ENCODE measurements around the gene TAF15.

Gene TAF15

DNA sequence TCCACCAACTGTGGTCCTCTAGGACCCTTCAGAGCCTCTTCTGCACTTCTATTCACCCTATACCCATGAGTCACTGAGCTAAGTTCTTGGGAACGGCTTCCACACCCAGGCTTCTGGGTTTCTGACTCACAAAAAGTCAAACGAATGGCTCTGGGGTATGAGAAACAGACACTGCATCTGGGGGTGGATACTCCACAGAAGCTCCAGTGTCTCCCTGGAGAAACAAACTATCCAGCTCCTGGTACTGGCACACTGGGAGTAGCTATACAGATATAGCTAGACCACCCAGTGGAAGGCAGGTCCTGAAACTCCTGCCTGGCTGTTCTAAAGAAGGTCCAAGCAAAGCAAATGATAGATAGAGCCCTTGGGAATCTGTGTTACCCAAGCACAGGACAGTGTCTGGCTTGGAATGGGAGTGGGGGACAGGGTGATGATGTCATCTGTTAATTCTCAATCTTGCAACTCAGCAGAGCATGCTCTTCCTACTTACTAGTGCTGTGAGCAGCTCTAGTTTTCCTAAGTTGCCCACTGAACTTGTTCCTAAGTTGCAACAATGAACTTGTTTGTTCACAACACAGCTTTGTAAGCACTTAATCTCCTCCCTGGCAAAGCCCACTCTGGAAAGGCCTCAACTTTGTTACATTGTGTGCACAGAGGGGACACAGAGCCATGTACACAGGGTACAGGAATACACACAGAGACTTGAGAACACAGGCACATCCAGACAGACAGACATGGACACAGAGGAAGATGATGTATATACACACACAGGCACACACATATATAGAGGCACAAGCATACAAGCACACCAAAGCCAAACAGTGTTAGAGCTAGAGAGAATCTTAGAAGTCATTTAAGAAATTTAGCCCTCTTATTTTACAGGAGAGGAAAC, 20.6 kb upstream of the TAF15 start:
- no peak for DNase-seq

DNA sequence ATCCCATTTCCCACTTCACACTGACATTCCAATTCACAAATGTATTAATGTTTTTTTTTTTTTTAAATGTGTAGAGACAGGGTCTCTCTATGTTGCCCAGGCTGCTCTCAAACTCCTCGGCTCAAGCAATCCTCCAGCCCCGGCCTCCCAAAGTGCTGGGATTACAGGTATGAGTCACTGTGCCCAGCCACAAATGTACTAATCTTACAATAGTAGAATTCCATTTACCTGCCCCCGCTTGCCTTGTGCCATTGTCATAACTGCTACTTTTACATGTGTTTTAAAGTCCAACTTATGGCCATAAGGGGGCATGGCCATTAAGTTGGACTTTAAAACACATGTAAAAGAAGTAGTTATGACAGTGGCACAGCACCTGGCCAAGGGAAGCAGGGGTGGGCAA, 18.4 kb upstream of the TAF15 start:
- DNase-seq: no peak

DNA sequence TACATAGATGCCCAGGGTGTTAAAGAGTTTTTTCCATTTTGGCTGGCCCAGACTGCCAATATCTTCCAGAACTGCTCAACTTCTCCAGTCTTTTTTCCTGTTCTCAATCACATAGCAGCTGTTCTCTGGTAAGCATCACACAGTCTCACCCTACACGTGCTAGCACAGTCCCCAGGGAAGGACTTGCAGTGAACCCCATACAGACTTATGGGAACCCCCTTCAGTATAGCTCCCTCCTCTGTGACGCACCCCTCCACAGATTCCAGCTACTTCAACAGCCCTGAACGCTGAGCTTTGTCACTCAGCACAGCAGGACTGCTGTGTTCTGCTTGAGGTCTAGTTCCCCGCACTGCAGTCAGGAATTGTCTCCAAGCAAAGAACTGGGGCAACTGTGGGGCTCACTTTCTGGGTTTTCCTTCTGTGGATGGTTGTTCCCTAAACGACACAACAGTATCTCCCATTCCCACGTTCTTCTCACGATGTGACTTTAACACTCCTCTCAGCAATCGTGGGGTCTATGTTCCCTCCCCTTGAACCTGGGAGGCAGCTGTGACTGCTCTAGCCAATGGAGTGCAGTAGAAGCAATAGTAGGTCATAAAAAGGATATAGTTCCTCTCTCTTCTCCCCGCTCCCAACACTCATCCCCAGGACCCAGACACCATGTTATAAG, 17.5 kb upstream of the TAF15 start:
- no peak for DNase-seq

DNA sequence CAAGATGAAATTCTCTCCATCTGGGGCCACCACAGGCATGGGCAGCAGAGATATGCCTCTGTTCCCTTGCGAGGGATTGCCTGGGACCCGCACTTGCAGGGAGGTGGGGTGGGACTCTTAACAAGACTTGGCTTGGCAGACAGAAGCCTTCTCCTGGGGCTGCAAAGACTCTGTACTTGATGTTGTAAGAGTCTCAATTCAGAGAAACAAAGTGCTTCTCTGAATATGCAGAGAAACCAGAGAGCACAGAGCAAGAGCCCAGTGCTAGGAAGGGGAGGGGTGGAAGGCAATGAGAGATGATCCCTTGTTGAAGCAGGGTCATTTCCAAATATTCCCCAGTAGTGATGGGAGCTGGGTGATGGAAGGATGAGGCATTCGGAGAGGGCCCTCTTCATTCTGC, 16.0 kb upstream of the TAF15 start:
- no peak for DNase-seq

DNA sequence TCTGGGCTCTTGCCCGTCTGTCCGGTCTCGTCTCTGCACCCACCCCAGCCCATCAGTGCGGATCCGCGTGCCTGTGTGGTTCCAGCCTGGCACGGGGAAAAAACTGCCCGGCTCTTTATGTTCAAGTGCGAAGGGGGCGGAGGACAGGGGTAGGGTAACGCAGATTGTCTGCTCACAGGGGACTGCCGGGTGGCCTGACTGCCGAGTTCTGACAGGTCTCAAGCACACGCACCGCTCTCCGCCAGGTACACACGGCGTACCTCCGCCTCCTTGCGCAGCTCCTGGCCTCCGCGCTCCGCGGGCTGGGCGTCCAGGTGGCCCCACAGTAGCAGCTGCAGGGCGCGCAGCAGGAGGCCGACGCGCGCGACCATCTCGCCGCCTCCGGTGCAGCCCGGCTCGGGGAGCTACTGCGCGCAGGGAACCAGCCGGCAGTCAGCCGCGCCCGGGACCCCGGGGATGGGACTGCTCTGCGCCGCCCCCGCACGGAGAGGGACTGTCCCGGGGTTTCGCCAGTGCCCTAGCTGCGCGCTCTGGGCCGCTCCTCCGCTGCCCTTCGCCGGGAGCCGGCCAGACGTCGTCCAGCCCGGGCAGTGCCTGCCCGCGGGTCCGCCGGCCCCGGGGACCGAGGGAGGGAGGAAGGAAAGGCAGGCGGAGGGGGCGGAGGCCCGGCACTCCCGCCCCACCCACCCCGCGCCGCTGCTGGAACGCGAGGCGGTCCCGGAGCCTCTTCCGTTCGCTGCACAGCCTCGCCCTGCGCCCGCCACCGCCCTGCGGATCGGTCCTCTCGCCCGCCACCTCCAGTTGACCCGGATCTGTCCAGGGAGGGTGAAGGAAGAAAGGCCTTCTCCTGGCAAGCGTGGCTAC, 14.0 kb upstream of the TAF15 start, which contains the start of gene MMP28:
Gene MMP28 (minus strand): TSS at position 635 of the 864 bp plus-strand sequence. CDS start 264 bp downstream, at position 371.
- no peak for DNase-seq

DNA sequence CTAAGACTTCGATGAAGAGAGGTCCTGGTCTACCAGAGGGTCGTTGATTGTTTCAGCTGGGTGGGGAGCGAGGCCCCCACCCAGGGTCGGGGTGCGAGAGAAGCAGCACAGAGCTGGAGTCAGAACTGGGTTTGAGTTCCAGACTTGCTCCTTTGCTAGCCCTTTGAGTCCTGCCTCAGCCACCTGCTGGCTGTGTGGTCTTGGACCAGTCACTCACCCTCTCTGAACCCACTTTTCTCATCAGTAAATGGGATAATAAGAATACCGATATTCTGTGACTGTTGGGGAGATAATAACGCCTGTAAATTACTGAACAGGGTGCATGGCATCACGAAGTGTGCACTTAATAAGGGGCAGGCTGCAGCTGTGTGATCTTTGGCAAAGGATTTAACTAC, 13.4 kb upstream of the TAF15 start:
- no peak for DNase-seq

DNA sequence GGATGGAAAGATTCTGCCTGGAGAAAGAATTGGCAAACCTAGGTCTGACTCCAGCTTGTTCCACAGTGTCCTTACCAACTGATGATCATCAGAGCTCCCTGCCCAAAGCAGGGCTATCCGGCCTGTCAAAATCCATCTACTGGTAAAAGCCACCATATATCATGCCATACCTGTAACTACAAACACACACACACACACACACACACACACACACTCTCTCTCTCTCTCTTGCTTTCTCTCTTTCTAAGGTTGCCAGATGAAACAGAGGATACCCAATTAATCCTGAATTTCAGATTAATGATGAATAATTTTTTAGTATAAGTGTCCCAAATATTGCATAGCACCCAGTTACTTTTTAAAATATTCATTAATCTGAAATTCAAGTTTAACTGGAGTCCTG, 12.3 kb upstream of the TAF15 start:
- no peak for DNase-seq

DNA sequence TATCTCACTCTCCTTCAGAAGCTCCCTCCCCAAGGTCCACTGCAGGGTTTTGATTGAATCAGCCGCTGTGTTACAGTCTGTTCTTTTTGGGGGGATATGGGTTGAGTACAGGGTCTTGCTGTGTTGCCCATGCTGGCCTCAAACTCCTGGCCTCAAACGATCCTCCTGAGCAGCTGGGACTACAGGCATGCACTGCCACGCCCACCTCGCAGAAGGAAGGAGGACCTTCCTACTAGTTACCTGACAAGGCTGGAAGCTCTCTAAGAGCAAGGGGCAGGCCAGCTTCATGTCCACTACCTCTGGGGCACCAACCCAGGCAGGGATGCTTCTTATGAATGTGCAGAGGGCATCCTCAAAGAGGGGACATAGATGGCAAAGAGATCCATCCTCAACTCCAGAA, 11.9 kb upstream of the TAF15 start:
- DNase-seq: no peak

DNA sequence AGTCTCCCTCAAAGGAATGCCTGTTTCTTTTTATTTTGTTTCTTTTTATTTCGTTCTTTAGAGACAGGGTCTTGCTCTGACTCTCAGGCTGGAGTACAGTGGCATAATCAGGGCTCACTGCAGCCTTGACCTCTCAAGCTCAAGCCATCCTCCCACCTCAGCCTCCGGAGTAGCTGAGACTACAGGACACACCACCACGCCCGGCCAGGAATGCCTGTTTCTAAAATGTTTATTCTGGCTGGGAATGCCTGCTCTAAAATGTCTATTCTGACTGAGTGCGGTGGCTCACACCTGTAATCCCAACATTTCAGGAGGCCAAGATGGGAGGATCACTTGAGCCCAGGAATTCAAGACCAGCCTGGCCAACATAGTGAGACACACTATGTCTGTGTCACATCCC, 11.4 kb upstream of the TAF15 start:
- no peak for DNase-seq

DNA sequence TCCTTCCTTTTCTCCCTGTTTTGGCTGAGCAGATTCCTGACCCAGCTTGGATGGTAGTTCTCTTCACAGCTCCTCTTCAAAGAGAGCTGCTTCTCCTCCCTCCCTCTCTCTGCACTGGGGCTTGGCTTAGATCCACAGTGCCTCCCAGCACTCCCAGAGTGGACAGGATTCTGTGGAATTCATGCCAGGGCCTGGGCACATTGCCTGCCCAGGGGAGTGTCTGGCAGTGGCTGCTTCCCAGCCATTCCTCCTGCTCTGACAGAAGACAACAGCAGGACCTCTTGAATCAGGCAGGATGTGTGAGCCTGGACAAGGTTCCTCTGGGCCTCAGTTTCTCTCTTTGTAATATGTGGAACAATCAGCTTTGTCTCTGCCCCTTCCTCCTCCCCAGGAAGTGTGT, 9.3 kb upstream of the TAF15 start:
- no peak for DNase-seq

DNA sequence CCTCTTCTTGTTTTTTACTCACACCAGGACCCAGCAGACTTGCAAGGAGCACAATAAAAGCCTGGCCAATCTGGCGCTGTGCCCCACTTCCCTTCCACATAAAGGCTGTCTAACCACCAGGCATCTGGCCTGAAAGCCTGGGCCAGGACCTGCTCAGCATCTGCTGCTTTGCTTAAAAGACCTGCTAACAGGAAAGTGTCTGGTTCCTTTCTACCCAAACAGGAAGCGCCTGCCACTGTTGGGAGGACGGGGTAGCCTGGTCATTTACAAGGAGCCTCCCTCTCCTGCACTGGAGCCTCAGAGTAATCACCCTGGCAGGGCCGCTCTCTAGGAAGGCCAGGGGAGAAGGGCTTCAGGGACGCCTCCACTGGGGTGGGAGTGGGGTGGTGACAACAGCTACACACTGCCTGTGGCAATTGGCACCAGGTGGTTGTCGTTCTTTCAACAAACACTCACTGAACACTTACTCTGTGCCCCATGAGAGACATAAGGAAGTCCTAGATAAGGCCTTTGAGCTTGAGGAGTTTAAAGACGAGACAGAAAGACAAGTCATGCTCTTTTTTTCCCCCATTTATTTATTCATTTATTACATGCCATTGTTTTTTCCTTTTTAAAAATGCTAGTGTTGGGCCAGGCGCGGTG, 7.6 kb upstream of the TAF15 start:
- DNase-seq: no peak

DNA sequence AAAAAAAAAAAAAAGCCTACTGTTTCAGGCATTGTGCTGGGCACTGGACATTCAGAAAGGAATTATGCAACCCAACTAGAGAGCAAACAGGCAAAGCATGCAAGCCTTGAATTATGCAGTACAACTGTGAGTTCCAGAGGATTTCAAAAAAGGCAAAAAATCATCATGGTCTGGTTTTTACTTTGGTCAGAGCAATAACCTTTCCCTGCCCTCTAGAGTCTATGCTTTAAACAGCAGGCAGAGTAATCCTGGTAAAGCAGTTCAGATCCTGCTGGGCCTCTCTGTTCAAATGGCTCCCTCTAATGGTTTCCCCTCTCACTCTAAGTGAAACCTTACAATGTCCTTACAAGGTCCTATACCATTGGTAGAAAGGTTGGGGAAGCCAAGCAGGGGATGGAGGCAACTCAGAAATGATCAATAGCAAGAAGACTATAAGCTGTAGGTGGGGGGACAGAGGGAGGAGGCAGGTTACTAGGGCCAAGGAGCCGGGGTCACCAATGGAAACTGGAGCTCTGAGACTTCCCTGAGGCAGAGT, 4.6 kb upstream of the TAF15 start:
- DNase-seq: no peak

DNA sequence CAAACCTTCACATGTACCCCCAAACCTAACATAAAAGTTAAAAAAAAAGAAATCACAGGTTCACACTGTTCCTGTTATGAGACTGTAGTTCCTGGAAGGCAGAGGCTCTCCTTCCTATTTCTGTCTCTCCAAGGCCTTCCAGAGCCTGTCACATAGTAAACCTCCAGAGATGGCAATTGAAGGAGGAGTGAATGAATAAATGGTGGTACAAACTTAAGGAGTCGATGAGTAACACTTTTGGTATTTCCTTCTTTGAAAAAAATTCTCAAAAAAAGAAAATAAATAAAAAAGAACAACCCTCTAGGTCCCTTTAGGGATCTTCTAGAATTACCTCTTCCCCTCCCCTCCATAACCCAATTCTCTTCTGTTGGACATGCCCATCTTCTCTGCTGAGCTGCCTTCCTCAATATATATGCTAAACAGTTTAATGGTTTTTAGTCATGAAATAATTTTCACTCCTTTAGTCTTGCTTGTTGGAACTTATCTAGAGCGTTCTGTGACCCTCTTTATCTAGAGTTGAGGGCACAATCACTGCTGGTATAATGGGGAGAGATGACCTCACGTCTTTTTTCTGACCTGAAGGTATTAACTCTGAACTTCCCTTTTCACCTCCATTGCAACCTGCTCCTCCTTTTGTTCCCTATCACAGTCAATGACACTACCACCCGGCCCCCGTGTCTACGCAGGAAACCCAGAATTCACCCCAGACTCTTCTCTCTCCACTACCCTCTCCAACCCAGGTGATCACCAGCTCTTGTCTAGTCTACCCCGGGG, 1.7 kb upstream of the TAF15 start:
- no peak for DNase-seq

DNA sequence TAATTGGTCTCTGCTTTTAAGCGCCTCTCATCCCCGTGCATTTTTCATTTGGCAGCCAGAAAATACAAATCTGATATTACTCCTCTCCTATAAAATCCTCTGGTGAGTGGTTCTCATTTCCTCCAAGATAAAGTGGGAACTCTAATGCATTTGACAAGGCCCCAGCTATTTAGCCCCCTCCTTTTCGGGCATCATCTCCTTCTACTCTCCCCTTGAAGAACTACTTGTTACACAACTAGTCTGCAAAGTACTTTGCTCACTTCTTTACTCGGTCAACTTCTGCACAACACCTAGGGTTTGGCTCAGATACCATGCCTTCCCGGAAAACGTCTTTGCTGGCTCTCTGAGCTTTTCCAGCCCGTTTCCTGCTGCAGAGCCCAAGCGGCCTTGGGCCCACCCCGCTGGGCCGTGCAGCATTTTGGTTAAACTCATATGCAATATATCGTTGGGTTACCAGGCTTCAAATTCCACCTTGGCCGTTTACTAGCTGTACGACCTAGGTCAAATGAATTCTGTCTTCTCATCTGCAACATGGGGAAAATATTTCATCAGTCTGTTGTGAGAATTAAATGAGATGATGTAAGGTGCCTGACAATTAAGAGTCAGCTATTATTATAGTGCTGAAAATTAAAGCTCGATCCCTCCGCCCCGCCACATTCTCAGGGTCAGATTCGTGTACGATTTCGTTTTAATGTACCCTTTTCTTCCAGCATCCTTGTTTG, 883 bp upstream of the TAF15 start:
- no peak for DNase-seq

DNA sequence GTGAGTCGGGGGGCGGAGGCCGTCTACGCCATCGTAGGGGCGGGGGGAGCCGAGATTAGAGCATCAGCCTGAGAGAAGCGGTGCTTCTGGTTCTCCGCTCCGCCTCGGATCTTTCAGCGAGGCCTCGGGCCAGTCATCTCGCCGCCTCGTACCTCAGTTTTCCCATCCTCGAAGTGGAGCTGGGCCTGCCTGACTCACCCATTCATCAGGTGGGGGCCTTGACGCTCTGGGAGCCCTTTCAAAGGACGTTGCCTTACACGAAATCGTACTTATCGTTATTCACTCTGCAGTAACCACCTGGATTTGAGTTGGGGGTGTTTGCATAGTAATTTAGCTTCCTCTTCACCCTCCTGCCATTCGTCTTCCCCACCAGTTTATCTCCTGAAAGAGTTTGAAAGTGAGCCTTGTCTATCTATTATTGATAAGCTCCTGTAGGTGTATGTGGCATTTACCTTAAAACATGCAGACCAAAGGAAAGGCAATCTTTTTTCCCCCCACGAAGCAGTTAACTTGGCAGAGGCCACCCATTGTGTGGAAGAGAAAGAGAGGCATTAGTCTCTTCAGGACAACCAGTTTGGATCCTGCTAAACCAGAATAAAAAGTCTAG, 674 bp downstream of the TAF15 start:
- no peak for DNase-seq

DNA sequence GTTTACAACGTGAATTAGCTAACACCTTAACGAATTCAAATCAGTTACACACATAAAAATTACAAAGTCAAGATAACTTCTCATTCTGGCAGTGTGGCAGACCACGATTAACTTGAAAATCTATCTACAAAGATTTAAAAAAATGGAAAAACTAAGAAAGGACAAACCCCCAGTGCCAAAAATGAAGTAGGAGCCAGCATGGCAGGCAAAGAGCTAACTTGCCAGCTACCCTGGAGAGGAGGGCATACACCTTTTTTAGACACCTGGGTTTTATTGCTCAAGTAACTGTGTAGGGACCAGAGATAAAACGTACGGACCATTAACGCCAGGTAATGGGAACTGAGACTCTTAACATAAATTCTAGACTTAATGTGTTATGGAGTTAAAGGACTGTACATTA, 2.5 kb downstream of the TAF15 start:
- DNase-seq: no peak

DNA sequence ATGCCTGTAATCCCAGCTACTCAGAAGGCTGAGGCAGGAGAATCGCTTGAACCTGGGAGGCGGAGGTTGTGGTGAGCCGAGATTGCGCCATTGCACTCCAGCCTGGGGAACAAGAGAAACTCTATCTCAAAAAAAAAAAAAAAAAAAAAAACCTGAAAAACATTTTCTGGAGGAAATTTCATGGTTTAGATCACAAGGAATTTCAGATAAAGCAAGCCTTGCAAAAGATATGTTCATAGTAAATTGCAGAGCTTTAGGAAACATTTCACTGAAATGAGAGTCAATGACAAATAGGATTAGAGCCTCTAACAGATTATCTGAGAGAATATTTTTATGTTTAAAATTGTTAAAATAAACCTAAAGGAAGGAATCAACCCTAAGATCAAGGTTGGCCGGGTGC, 3.2 kb downstream of the TAF15 start:
- DNase-seq: no peak

DNA sequence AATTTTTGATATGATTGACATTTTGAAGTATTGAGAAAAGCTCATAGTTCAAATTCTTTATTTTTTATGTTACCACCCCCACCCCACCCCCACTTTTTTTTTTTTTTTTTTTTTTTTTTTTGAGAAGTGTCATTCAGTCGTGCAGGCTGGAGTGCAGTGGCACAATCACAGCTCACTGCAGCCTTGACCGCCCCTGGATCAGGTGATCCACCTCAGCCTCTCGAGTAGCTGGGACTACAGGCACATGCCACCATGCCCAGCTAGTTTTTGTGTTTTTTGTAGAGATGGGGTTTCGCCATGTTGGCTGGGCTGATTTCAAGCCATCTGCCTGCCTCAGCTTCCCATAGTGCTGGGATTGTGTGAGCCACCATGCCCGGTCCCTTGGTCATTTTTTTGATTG, 7.4 kb downstream of the TAF15 start:
- DNase-seq: no peak

DNA sequence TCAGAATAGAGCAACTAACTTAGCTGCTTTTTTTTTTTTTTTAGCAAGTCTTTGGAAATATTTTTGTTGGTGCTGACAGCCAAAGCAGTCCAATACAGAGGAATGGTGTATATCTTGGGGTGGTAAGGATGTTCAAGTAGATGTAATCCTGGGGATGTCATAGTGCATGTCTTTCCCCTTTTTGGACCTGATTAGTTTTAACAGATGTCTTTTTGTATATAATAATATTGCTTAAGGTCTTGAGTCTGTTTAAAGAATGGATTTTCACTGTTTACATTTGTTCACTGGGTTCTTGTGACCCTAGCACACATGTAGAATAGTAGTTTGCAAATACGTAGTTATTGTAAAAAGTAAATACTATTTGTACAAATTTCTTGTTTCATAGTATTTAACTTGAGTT, 7.9 kb downstream of the TAF15 start:
- DNase-seq: no peak

DNA sequence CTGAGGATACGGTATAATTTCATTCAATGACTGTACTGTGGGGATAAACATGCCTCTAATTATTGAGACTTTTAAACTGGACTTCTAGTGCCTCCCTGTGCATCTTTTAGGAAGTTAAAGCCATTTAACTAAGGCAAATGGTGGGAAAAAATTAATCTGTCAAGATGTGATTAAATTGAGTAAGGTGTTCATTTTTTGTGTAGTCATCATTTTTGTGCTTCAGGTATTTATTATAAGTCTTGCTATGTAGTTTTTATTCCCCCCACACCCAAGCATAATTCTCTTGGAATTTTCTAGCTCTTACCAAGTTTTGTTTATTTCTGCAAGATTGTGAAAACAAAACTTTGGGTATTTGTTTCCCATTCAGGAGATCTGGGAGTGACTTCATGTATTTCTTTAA, 10.2 kb downstream of the TAF15 start:
- DNase-seq: no peak

DNA sequence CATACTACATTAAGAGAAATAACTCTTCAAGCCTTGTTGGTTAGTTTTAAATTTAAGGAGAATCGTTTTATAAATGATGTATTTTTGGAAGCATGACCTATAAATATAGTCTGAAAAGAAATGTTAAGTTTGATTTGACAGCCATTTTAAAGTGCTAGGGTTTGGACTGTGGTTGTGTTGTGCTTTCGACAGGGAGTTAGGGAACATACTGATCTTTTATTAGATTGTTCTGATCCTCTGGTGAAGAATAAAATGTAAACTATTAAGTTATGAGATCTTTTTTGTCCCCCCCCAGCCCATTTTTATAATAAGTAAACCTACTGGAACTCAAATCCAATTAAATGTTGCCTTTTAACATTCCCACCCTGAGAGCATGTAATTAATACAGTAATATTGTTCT, 12.0 kb downstream of the TAF15 start:
- no peak for DNase-seq

Data from NCI-H1048 (cell line).